ENCODE data around the gene BCAP29. TPM values are rescaled to one million over a fixed set of nuclear protein-coding genes. Genes with fewer than 3 reads are reported as not detected.

BCAP29 gene
- total RNA-seq, 3 donors from 2014 or later, result 51.7 to 73.8 (median 66.6) TPM

DNA sequence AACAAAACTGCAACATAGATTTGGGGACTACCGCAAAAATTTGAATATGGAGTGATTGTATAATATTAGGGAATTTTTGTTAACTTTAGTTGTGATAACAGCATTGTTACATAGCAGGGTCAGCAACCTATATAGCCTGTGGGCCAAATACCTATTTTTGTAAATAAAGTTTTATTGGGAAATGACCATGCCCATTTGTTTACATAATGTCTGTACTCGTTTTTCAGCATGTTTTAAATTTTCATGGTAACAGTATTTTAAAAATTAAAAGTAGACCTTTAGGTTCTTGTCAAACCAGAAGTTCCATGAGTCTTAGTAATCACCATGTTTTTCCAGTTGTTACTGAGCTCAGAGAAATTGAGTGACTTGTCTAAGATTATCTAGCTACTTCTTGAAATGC, 4.7 kb downstream of the BCAP29 start:
- intact Hi-C loops (cut with DNase I, micrococcal nuclease), result no loop called here
- Histone ChIP-seq H3K4me1 (ENCODE audit: low read depth) (peaks cover 16% of the 10 kb centered on the region), H3K4me3 (no peak overlapping the region), H3K36me3 (ENCODE audit: low read depth) (no peaks in the 10 kb centered on the region), H3K9me3 (no peaks in the 10 kb centered on the region)
- ATAC-seq (no peak), DNase-seq (no peak)
- TF ChIP-seq, protein P1, sequence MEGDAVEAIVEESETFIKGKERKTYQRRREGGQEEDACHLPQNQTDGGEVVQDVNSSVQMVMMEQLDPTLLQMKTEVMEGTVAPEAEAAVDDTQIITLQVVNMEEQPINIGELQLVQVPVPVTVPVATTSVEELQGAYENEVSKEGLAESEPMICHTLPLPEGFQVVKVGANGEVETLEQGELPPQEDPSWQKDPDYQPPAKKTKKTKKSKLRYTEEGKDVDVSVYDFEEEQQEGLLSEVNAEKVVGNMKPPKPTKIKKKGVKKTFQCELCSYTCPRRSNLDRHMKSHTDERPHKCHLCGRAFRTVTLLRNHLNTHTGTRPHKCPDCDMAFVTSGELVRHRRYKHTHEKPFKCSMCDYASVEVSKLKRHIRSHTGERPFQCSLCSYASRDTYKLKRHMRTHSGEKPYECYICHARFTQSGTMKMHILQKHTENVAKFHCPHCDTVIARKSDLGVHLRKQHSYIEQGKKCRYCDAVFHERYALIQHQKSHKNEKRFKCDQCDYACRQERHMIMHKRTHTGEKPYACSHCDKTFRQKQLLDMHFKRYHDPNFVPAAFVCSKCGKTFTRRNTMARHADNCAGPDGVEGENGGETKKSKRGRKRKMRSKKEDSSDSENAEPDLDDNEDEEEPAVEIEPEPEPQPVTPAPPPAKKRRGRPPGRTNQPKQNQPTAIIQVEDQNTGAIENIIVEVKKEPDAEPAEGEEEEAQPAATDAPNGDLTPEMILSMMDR (IDR thresholded peaks at IDR 0.05), result no peak

DNA sequence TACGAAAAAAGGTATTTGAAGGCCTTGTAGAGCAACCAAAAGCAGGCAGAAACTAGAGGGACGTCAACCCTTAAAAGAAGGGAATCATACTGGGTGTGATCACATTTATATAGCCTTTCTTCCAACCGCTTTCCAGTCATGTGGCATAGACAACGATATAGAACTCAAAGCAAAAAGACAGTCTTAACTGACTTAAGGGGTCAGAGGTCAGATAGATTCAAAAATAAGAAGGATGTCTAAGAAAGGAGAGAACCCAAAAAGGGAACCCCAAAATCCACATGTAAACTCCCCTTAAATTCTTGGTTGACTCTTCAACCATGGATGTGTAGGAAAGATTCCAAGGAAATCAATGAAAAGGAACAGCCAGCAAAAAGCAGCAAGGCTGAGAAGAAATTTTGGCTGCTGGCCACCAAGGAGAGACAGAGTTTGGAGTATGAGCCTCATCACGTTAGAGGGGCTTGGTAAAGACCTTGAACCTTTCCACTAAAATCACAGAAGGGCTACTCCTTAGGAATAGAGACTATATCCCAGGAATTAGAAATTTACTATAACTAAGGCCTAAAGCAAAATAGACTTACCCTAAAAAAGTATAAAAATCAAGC, 8.6 kb downstream of the BCAP29 start:
- ATAC-seq (no peak), DNase-seq (no peak)
- H3K4me1 ChIP-seq (ENCODE audit: low read depth), result no peaks in the 10 kb centered on the region
- intact Hi-C loops (cut with DNase I, micrococcal nuclease), result no loop called here
- TF ChIP-seq, protein P1 (IDR thresholded peaks at IDR 0.05), result no peak
- no peaks in the 10 kb centered on the region for H3K36me3 ChIP-seq (ENCODE audit: low read depth)
- no peak overlapping the region for H3K4me3 ChIP-seq
- no peaks in the 10 kb centered on the region for H3K9me3 ChIP-seq

DNA sequence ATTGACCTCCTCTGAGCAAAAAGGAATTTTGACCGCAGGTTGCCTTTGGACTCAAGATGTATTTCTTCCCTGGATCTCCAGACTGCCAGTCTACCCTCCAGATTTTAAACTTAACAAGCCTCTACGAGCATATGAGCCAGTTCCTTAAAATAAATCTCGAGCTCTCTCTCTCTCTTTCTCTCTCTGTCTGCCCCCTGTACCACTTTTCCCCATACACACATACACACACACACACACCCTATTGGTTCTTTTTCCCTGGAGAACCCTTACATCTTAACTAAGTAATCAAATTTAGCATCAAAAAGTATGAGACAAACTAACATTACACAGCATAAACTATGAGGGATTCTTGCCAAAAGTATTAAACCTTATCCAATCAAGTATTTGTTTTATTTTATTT, 11.4 kb downstream of the BCAP29 start:
- Histone ChIP-seq H3K36me3 (ENCODE audit: low read depth) (no peaks in the 10 kb centered on the region), H3K4me1 (ENCODE audit: low read depth) (no peaks in the 10 kb centered on the region), H3K9me3 (no peaks in the 10 kb centered on the region), H3K4me3 (no peak overlapping the region)
- intact Hi-C loops (cut with DNase I, micrococcal nuclease), result no loop called here
- DNase-seq (no peak), ATAC-seq (no peak)
- TF ChIP-seq, protein P1 (IDR thresholded peaks at IDR 0.05), result no peak

DNA sequence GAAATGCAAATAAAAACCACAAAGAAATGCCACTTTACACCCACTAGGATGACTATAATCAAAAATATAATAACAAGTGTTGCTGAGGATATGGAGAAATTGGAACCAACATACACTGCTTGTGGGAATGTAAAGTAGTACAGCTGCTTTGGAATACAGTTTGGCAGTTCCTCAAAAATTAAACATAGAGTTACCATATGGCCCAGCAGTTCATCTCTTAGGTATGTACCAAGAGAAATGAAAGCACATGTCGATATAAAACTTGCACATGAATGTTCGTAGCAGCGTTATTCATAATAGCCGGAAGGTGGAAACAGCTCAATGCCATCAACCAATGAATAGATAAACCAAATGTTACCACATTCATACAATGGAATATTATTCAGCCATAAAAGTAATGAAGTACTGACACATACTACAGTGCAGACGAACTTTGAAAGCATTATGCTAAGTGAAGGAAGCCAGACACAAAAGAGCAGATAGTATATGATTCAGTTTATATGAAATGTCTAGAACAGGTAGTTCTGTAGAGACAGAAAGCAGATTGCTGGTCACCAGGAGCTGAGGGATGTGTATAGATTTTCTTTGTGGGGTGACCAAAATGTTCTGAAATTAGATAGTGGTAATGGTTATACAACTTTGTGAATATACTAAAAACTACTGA, 12.4 kb downstream of the BCAP29 start:
- TF ChIP-seq, protein P1 (IDR thresholded peaks at IDR 0.05), result no peak
- H3K36me3 ChIP-seq (ENCODE audit: low read depth), result no peaks in the 10 kb centered on the region
- no peak for DNase-seq
- H3K4me3 ChIP-seq, result no peak overlapping the region
- no peak for ATAC-seq
- no peaks in the 10 kb centered on the region for H3K9me3 ChIP-seq
- no peaks in the 10 kb centered on the region for H3K4me1 ChIP-seq (ENCODE audit: low read depth)
- intact Hi-C loops (cut with DNase I, micrococcal nuclease), result no loop called here

DNA sequence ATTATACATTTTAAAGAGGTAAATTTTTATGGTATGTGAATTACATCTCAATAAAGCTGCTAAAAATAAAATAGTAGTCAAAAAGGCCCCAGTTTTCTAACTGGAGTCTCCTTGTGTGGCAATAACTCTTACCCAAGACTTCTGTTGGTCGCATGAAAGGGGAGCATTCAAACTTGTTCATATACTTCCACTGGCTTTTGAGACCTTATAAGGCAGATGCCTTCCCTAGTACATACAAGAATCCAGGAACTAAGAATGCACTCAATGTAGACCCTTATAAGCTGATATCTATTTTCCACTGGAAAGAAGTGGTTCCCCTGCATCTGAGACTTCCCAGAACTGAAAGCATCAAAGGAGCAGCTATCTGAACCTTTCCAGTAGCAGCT, 13.0 kb downstream of the BCAP29 start:
- no peaks in the 10 kb centered on the region for H3K9me3 ChIP-seq
- no peak overlapping the region for H3K4me3 ChIP-seq
- no peaks in the 10 kb centered on the region for H3K36me3 ChIP-seq (ENCODE audit: low read depth)
- TF ChIP-seq, protein P1 (IDR thresholded peaks at IDR 0.05), result no peak
- DNase-seq, result no peak
- no peak for ATAC-seq
- intact Hi-C loops (cut with DNase I, micrococcal nuclease), result no loop called here
- H3K4me1 ChIP-seq (ENCODE audit: low read depth), result no peaks in the 10 kb centered on the region

Data from mucosa of descending colon (tissue), 3 donors.